SK-MEL-5 (cell line): ENCODE measurements around the gene ZSCAN23. TPM values are rescaled to one million over a fixed set of nuclear protein-coding genes. Genes with fewer than 3 reads are reported as not detected.
A peak's percentile ranks its signal among the peaks of the same experiment; 100 is the strongest.
"Not testable (repeated sequence)": the region's sequence is repeated elsewhere in the genome, so short reads cannot be mapped to it uniquely, and the experiment has no call there.

ENCODE experiments used
- DNase-seq: peaks from one replicate; pipeline ENCODE4 v3.0.0-alpha.2; 2016; ENCODE audit warnings: low read depth, low spot score
- in situ Hi-C: cut with HindIII; loops from 2 replicates; pipeline ENCODE4 v1.10.0; 2016; ENCODE audit warnings: low sequenced_read_pairs, high pct_unique_total_duplicates, low pct_unique_long_range_greater_than_20kb
- polyA plus RNA-seq, 2 experiments: library from polyadenylated mRNA; depleted of rRNA; stranded (reverse); fragments of >200 nt; gene quantifications; 2 replicates each; pipeline ENCODE4 v1.2.3, GENCODE V29; 2015
- total RNA-seq: library from RNA; depleted of rRNA; stranded (reverse); fragments of >200 nt; shearing (Covaris generic); gene quantifications from 2 replicates; pipeline ENCODE4 v1.2.3, GENCODE V29; 2014; rRNA removed

Gene ZSCAN23
- total RNA-seq: 1.9 and 4.6 TPM in 2 replicates
- polyA plus RNA-seq (2015; cell fraction: cytosol; rRNA removed): 0.64 and 1.0 TPM in 2 replicates
- 2.2 and 9.1 TPM in 2 replicates for polyA plus RNA-seq (2015; cell fraction: nucleus; rRNA removed)

- in situ Hi-C loops: no loop called here
- peak; percentile 76 for DNase-seq
Observed at GRCh38 chr6:28443112-28443773, at the start of gene ZSCAN23. Gene ZSCAN23, minus strand, starts transcription at chr6:28443491. Its CDS starts 7,225 bp downstream, at chr6:28436266.

GRCh38 chr6:28491984-28492317 is 48.7 kb upstream of the ZSCAN23 start:
- DNase-seq: no peak
- in situ Hi-C loops: no loop called here

- in situ Hi-C loops: no loop called here
- no peak for DNase-seq
Observed at GRCh38 chr6:28490205-28490890, 47.1 kb upstream of the ZSCAN23 start.

- in situ Hi-C loops: no loop called here
- DNase-seq: peak; percentile 76
Observed at GRCh38 chr6:28489366-28490204, 46.3 kb upstream of the ZSCAN23 start.

- in situ Hi-C loops: no loop called here
- peak; percentile 84 for DNase-seq
Observed at GRCh38 chr6:28488916-28489365, 45.6 kb upstream of the ZSCAN23 start.

GRCh38 chr6:28486988-28487742 is 43.9 kb upstream of the ZSCAN23 start:
- in situ Hi-C loops: no loop called here
- no peak for DNase-seq

- DNase-seq: peak; percentile 38
- in situ Hi-C loops: no loop called here
Observed at GRCh38 chr6:28486533-28486932, 43.2 kb upstream of the ZSCAN23 start.

GRCh38 chr6:28485482-28485881 is 42.2 kb upstream of the ZSCAN23 start:
- in situ Hi-C loops: no loop called here
- DNase-seq: no peak

GRCh38 chr6:28480253-28480932 is 37.1 kb upstream of the ZSCAN23 start:
- in situ Hi-C loops: no loop called here

GRCh38 chr6:28478518-28478917 is 35.2 kb upstream of the ZSCAN23 start:
- DNase-seq: no peak
- in situ Hi-C loops: no loop called here

More at GRCh38 chr6:28480253-28480932, 37.1 kb upstream of the ZSCAN23 start:
- DNase-seq: no peak

- in situ Hi-C loops: no loop called here
Observed at GRCh38 chr6:28474441-28475219, 31.3 kb upstream of the ZSCAN23 start.

GRCh38 chr6:28469153-28469745 is 26.0 kb upstream of the ZSCAN23 start:
- DNase-seq, in situ Hi-C loops: not testable (repeated sequence)

More at GRCh38 chr6:28474441-28475219, 31.3 kb upstream of the ZSCAN23 start:
- DNase-seq: peak; percentile 93

GRCh38 chr6:28468056-28468455 is 24.8 kb upstream of the ZSCAN23 start:
- in situ Hi-C loops: no loop called here

GRCh38 chr6:28462401-28462800 is 19.1 kb upstream of the ZSCAN23 start:
- DNase-seq: no peak
- in situ Hi-C loops: no loop called here

More at GRCh38 chr6:28468056-28468455, 24.8 kb upstream of the ZSCAN23 start:
- no peak for DNase-seq

- no peak for DNase-seq
- in situ Hi-C loops: no loop called here
Observed at GRCh38 chr6:28458568-28458967, 15.3 kb upstream of the ZSCAN23 start.

GRCh38 chr6:28449056-28449455 is 5.8 kb upstream of the ZSCAN23 start:
- in situ Hi-C loops: no loop called here
- DNase-seq: no peak
